Neural cell (in vitro differentiated cells): ENCODE data around the gene SCUBE1.

Experiments
- CTCF ChIP-seq: fragments of 450-650 bp; IDR thresholded peaks from 2 replicates; pipeline ENCODE4 v1.5.1; 2014; ENCODE audit warnings: antibody characterized with exemption, mild to moderate bottlenecking, moderate library complexity; ENCODE audit not compliant: poor library complexity, severe bottlenecking
- EP300 ChIP-seq: fragments of 450-650 bp; conservative IDR thresholded peaks from 2 replicates; pipeline ENCODE4 v1.6.1; 2014; ENCODE audit warnings: antibody characterized with exemption, mild to moderate bottlenecking, moderate library complexity; ENCODE audit not compliant: poor library complexity, severe bottlenecking
- EZH2 ChIP-seq: fragments of 200-600, 300-800 bp; shearing (Covaris generic), sonication (generic); IDR thresholded peaks from 2 replicates; pipeline ENCODE4 v1.6.1; 2014; ENCODE audit warnings: antibody characterized with exemption, low read length, borderline replicate concordance, mild to moderate bottlenecking; ENCODE audit not compliant: insufficient read depth, poor library complexity, severe bottlenecking
- POLR2AphosphoS5 ChIP-seq: IDR thresholded peaks from 2 replicates; pipeline ENCODE4 v1.6.1; 2012
- TAF1 ChIP-seq: IDR thresholded peaks from 2 replicates; pipeline ENCODE4 v1.6.1; 2012; ENCODE audit warnings: low read depth

- TF ChIP-seq CTCF, result no peak
- no peak for TF ChIP-seq POLR2AphosphoS5
- no peak for TF ChIP-seq EP300
- no peak for TF ChIP-seq TAF1
- no peak for TF ChIP-seq EZH2
These were observed 568 bp downstream of the SCUBE1 start for GRCh38 chr22:43342347-43343261.
